AG04450 (cell line): ENCODE data around the gene GALNT5. TPM values are rescaled to one million over a fixed set of nuclear protein-coding genes. Genes with fewer than 3 reads are reported as not detected.

Source experiments
- CTCF ChIA-PET: fragments of 300-600, 350-600 bp; formaldehyde crosslinking; extraction: SDS; loops from one replicate; lab custom pipeline; 2022; ENCODE audit warnings: antibody characterized with exemption, inconsistent platforms; lab: Charles Lee
- POLR2A ChIA-PET: fragments of 350-600 bp; formaldehyde crosslinking; extraction: SDS; loops from one replicate; lab custom pipeline; 2021; ENCODE audit warnings: antibody characterized with exemption, inconsistent platforms; lab: Yijun Ruan, JAX
- DNase-seq: peaks from one replicate; pipeline ENCODE4 v3.0.0-alpha.2; 2011; ENCODE audit warnings: low read depth, low spot score
- H3K27ac ChIP-seq: one replicate; pipeline ENCODE4 v1.5.1; 2012; ENCODE audit warnings: low read depth, low read length, control low read depth
- H3K27me3 ChIP-seq: one replicate; pipeline ENCODE4 v1.6.0; 2012; ENCODE audit warnings: low read length; ENCODE audit not compliant: control insufficient read depth, insufficient read depth
- H3K4me3 ChIP-seq: 2 replicates; pipeline ENCODE4 v1.5.1; 2011; ENCODE audit warnings: mild to moderate bottlenecking, low read depth, low read length, control low read depth
- H3K9me3 ChIP-seq: 2 replicates; pipeline ENCODE4 v1.5.1; 2012; ENCODE audit warnings: low read length; ENCODE audit not compliant: control insufficient read depth, insufficient read depth
- polyA plus RNA-seq: library from polyadenylated mRNA; depleted of rRNA; stranded (reverse); fragments of >200 nt; gene quantifications from 2 replicates; pipeline ENCODE4 v1.2.3, GENCODE V29; 2011
- TF ChIP-seq, protein P1 (sequence below): IDR thresholded peaks from 2 replicates; pipeline ENCODE4 v1.5.1; 2011; ENCODE audit warnings: low read depth, low read length, control low read depth, inconsistent platforms

GALNT5 gene
- polyA plus RNA-seq, 1 experiment = 55.0 TPM

DNA sequence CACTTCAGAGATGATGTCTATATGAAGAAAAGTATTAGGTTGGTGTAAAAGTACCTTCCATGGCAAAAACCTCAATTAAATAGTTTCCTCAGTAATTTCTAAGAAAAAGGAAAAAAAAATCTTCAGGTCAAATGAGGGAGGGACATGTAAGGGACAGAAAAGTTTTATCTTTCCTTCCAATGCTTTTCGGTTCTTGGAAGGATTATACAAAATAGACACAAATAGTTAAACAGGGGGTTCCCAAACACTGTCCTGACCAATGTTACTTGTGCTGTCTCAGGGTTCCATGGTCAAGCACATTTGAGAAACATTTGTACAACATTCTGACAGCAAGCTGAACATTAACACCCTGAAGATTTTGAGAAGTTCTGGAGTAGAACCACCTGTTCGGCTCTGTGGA is 46.1 kb downstream of the GALNT5 start:
- H3K9me3 ChIP-seq = no peaks in the 10 kb centered on the region
- CTCF ChIA-PET = interaction anchor here (0.6 to 13.2 kb wide), 22 partner anchors 8 to 1926 kb away, joined by 3 to 299 read pairs (median 6); partner anchors contain the start of genes ACVR1C, ERMN and GALNT5

DNA sequence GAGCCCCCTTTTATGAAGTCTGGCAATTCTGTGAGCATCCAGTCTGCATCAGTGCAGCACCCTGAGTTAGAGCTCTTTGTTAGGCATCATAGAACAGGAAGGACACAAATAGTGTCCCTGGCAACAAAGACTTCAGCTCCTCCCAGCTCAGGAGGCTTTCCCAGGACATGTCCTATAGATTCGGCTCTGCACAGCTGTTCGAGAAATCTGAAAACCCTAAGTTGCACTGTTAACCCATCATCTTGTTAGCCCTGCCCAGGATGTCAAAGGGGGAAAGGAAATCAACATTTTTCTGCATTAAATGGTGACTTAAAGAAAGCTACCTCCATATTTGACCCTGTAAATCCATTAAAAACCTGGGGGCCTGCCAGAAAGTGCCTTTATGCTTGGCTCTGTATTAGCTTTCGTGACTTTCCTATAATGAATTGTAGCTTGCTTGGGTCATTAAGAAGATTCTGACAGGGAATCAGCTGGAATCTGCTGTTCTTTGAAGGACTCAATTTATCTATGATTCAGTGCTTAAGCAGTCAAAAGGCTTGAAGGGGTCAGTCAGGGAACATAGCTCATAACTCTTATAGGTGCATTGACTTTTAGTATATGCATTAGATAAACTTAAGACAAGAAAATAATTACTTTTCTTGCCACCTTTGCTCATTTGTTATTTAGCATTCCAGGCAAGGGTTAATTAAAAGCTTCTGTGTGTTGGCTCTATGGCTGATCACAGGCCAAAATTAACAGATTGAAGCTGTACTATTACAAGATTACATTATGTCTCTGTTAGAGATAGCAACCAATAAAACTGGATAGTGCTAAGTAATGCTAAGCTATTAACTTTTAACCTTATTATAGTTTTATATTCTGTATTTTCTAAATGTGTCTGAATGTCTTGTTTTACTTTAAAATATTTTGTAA is 47.6 kb downstream of the GALNT5 start:
- CTCF ChIA-PET = interaction anchor here (0.5 to 13.2 kb wide), 12 partner anchors 12 to 1943 kb away, joined by 3 to 299 read pairs (median 4); partner anchors contain the start of genes ACVR1C, ERMN and GALNT5
- Histone ChIP-seq H3K4me3 (no peak overlapping the region), H3K27ac (no peak overlapping the region), H3K27me3 (no peaks in the 10 kb centered on the region), H3K9me3 (no peaks in the 10 kb centered on the region)
- POLR2A ChIA-PET = no interaction called here
- DNase-seq = peak; percentile 7
- TF ChIP-seq, protein P1, sequence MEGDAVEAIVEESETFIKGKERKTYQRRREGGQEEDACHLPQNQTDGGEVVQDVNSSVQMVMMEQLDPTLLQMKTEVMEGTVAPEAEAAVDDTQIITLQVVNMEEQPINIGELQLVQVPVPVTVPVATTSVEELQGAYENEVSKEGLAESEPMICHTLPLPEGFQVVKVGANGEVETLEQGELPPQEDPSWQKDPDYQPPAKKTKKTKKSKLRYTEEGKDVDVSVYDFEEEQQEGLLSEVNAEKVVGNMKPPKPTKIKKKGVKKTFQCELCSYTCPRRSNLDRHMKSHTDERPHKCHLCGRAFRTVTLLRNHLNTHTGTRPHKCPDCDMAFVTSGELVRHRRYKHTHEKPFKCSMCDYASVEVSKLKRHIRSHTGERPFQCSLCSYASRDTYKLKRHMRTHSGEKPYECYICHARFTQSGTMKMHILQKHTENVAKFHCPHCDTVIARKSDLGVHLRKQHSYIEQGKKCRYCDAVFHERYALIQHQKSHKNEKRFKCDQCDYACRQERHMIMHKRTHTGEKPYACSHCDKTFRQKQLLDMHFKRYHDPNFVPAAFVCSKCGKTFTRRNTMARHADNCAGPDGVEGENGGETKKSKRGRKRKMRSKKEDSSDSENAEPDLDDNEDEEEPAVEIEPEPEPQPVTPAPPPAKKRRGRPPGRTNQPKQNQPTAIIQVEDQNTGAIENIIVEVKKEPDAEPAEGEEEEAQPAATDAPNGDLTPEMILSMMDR = no peak

More for the DNA sequence above, 46.1 kb downstream of the GALNT5 start:
- H3K4me3 ChIP-seq = no peak overlapping the region
- TF ChIP-seq, protein P1 = no peak
- H3K27ac ChIP-seq = no peak overlapping the region
- POLR2A ChIA-PET = no interaction called here
- H3K27me3 ChIP-seq = no peaks in the 10 kb centered on the region
- DNase-seq = no peak

DNA sequence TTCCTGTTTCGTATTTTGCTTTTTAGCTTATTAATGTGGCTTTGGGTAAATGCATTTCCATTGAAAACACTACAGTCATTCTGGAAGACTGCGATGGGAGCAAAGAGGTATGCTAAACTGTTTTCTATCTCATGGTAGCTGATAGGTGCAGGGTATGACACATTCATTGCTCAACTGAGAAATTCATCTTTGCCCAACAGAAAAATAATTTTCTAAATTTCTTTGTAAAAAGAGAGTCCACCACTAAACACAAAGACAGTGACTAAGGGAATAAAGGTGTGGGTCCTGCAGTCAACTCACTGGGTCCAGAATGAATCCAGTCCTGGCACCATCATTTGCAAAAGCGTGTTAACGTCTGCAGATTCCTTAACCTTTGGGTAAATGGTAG is 48.2 kb downstream of the GALNT5 start:
- POLR2A ChIA-PET = no interaction called here
- CTCF ChIA-PET = interaction anchor here (0.6 to 13.2 kb wide), 7 partner anchors 11 to 719 kb away, joined by 3 to 299 read pairs (median 6); partner anchors contain the start of genes ERMN and GALNT5
- no peak for DNase-seq

DNA sequence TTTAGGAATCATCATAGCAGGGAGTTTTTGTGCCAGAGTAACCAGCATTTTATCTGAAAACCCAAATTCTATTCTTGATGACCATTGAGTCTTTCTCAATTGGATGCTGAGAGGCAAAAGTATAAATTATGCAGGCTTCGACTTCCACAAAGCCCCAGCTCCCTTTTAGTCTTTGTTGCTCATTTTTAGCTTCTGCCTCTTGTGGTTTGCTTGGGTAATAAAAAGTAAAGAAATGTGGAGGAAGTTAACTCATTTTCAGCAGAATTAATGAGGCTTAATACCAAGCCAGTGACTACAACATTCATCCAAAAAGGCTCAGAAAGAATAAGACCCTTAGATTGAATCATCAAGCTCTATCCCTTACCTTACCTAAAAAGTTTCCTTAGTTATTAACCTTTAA is 49.5 kb downstream of the GALNT5 start:
- POLR2A ChIA-PET = no interaction called here
- Histone ChIP-seq H3K4me3 (no peak overlapping the region), H3K9me3 (no peaks in the 10 kb centered on the region), H3K27me3 (no peaks in the 10 kb centered on the region), H3K27ac (no peak overlapping the region)
- DNase-seq = no peak
- TF ChIP-seq, protein P1 = peak; percentile 37
- CTCF ChIA-PET = interaction anchor here (0.6 to 13.2 kb wide), 4 partner anchors 18 to 717 kb away, joined by 3 to 299 read pairs (median 98); partner anchors contain the start of gene ERMN

More for the DNA sequence above, 48.2 kb downstream of the GALNT5 start:
- TF ChIP-seq, protein P1 = no peak
- Histone ChIP-seq H3K9me3 (no peaks in the 10 kb centered on the region), H3K27ac (no peak overlapping the region), H3K27me3 (no peaks in the 10 kb centered on the region), H3K4me3 (no peak overlapping the region)

DNA sequence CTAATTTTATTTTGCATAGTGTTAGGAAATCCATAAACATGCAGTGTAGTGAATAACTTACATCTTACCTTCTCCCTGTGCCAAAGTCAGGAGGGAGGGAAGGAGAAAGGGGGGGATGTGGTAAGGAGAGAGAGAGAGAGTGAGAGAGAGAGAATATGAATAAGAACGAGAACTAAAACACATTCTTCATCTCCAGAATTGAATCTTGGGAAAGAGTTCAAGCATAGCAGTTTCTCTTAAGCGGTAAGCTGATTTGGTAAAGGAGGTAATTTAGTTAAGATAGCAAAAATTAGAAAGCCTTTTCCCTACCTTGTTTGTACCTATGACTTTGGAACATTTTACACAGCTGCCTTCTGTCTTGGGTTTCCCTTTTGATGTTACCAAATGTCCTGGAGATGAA is 52.4 kb downstream of the GALNT5 start:
- H3K4me3 ChIP-seq = no peak overlapping the region
- ChIA-PET CTCF (interaction anchor here (1.2 to 13.2 kb wide), 4 partner anchors 7 to 24 kb away, joined by 3 to 299 read pairs (median 24); no protein-coding TSS in a partner anchor), POLR2A (no interaction called here)
- no peak for DNase-seq
- H3K9me3 ChIP-seq = no peaks in the 10 kb centered on the region
- H3K27me3 ChIP-seq = no peaks in the 10 kb centered on the region
- TF ChIP-seq, protein P1 = no peak
- H3K27ac ChIP-seq = no peak overlapping the region
